Stimulated activated CD8-positive, alpha-beta memory T cell treated with anti-CD3 and anti-CD28 coated beads, Interleukin-4, amount 100 ng/mL, for 4 hours (primary cell): Measurements from ENCODE around the gene NWD2.
"Not testable (repeated sequence)": the region's sequence is repeated elsewhere in the genome, so short reads cannot be mapped to it uniquely, and the experiment has no call there.

ENCODE experiments used
- DNase-seq, 2 donors: peaks; one replicate each; pipeline ENCODE4 v3.0.0-alpha.2; 2020; ENCODE audit warnings: low read depth in 2 of 2, low spot score in 1 of 2

Gene NWD2

DNA sequence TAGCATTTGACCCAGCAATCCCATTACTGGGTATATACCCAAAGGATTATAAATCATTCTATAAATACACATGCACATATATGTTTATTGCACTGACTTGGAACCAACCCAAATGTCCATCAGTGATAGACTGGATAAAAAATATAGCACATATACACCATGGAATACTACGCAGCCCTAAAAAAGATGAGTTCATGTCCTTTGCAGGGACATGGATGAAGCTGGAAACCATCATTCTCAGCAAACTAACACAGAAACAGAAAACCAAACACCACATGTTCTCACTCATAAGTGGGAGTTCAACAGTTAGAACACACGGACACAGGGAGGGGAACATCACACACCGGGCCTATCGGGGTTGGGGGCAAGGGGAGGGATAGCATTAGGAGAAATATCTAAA lies 250.8 kb downstream of the NWD2 start:
- not testable (repeated sequence) for DNase-seq
